Activated CD8-positive, alpha-beta T cell treated with anti-CD3 and anti-CD28 coated beads for 36 hours (primary cell): ENCODE results near the gene OR1F1. TPM values are rescaled to one million over a fixed set of nuclear protein-coding genes. Genes with fewer than 3 reads are reported as not detected.
"Not testable (repeated sequence)": the region's sequence is repeated elsewhere in the genome, so short reads cannot be mapped to it uniquely, and the experiment has no call there.

ENCODE experiments used
- ATAC-seq: fragments of 200-7000 bp; cut with Tn5 transposase; one replicate; pipeline ENCODE4 v1.10.0; 2021; ENCODE audit warnings: mild to moderate bottlenecking, moderate library complexity
- CTCF ChIA-PET: fragments of 350-600 bp; sonication (Branson Sonifier 250); formaldehyde crosslinking; loops from one replicate; lab custom pipeline; 2021; ENCODE audit warnings: antibody characterized with exemption; lab: Charles Lee
- POLR2A ChIA-PET: fragments of 350-600 bp; sonication (Branson Sonifier 250); formaldehyde crosslinking; loops from one replicate; lab custom pipeline; 2021; ENCODE audit warnings: antibody characterized with exemption; lab: Charles Lee
- DNase-seq: peaks from one replicate; pipeline ENCODE4 v3.0.0-alpha.2; 2020
- H3K27ac Mint-ChIP-seq: one replicate; pipeline ENCODE4 v1.8.0; 2021; ENCODE audit warnings: mild to moderate bottlenecking, mixed read lengths
- H3K27me3 Mint-ChIP-seq: one replicate; pipeline ENCODE4 v1.8.0; 2021; ENCODE audit warnings: mixed read lengths
- H3K36me3 Mint-ChIP-seq: one replicate; pipeline ENCODE4 v1.8.0; 2021; ENCODE audit warnings: low read depth, mixed read lengths
- H3K4me1 Mint-ChIP-seq: one replicate; pipeline ENCODE4 v1.8.0; 2021; ENCODE audit warnings: low read depth, mixed read lengths
- H3K4me3 Mint-ChIP-seq: one replicate; pipeline ENCODE4 v1.8.0; 2021; ENCODE audit warnings: mild to moderate bottlenecking, moderate library complexity, mixed read lengths
- H3K9me3 Mint-ChIP-seq: one replicate; pipeline ENCODE4 v1.8.0; 2021; ENCODE audit warnings: mixed read lengths
- CTCF ChIP-seq: fragments of 200-600 bp; IDR thresholded peaks from one replicate; pipeline ENCODE4 v1.8.0; 2022; ENCODE audit warnings: antibody characterized with exemption, mild to moderate bottlenecking
- intact Hi-C: fragments of 100-400 bp; cut with micrococcal nuclease; formaldehyde crosslinking; loops from one replicate; pipeline ENCODE4 v1.10.0; 2022
- total RNA-seq, 2 experiments: library from RNA; stranded (reverse); gene quantifications; one replicate each; pipeline ENCODE4 v1.2.3, GENCODE V29; 2021

OR1F1 gene
- total RNA-seq, 2 experiments from 2014 or later, result not detected

- H3K4me3 Mint-ChIP-seq, result no peak overlapping the region
- ATAC-seq (no peak), DNase-seq (no peak)
- H3K27me3 Mint-ChIP-seq, result peaks cover 44% of the 10 kb centered on the region
- H3K27ac Mint-ChIP-seq, result no peak overlapping the region
- H3K4me1 Mint-ChIP-seq, result peaks cover 6% of the 10 kb centered on the region
- intact Hi-C loops, result no loop called here
- no peaks in the 10 kb centered on the region for H3K9me3 Mint-ChIP-seq
- CTCF ChIA-PET, result no interaction called here
- peaks cover 2% of the 10 kb centered on the region for H3K36me3 Mint-ChIP-seq
- TF ChIP-seq CTCF, result no peak
- POLR2A ChIA-PET, result no interaction called here
Measured at GRCh38 chr16:3195975-3196374, 8.0 kb downstream of the OR1F1 start.

- H3K27ac Mint-ChIP-seq, H3K36me3 Mint-ChIP-seq, H3K4me1 Mint-ChIP-seq, H3K9me3 Mint-ChIP-seq, H3K4me3 Mint-ChIP-seq, DNase-seq, ATAC-seq, intact Hi-C loops: not testable (repeated sequence)
- POLR2A ChIA-PET, result interaction anchor here (0.7 kb wide), 1 partner anchor 302 kb away, joined by 4 read pairs; no protein-coding TSS in a partner anchor
- CTCF ChIA-PET, result interaction anchor here (0.8 kb wide), 1 partner anchor 237 kb away, joined by 3 read pairs; no protein-coding TSS in a partner anchor
- H3K27me3 Mint-ChIP-seq, result peaks cover 29% of the 10 kb centered on the region
Measured at GRCh38 chr16:3197694-3198333, 9.8 kb downstream of the OR1F1 start.

DNA sequence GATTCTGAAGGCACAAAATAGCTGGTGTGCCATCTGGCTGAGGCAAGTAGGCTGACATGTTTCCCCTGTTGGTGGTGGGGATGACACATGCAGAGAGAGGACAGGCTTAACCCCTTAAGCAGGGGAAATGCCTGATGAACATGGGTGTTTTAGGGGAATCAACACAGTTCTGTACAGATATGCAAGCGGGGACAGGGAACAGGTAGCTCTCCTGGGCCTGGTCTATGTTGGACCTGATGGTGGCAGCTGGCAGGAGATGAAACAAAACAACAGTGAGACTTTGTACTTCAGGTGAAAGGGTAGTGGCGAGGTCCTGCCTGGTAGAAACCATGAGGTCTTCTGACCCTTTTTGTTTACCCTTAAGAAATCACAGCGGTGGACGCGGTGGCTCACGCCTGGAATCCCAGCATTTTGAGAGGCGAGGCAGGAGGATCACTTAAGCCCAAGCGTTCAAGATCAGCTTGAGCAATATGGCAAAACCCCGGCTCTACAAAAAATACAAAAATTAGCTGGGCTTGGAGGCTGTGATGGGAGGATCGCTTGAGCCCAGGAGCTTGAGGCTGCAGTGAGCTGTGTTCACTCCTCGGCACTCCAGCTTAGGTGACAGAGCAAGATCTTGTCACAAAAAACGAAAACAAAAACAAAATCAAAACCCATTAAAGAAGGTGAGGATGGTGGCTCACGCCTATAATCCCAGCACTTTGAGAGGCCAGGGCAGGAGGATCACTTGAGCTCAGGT is 10.5 kb downstream of the OR1F1 start:
- no peak for TF ChIP-seq CTCF
- Mint-ChIP-seq H3K36me3 (no peaks in the 10 kb centered on the region), H3K27me3 (peaks cover 22% of the 10 kb centered on the region), H3K4me3 (no peak overlapping the region), H3K27ac (no peak overlapping the region), H3K9me3 (no peaks in the 10 kb centered on the region), H3K4me1 (no peaks in the 10 kb centered on the region)
- intact Hi-C loops, result no loop called here
- ChIA-PET POLR2A (no interaction called here), CTCF (interaction anchor here (0.8 to 1.4 kb wide), 2 partner anchors 140 to 236 kb away, joined by 3 read pairs; no protein-coding TSS in a partner anchor)
- ATAC-seq, result no peak
- no peak for DNase-seq

GRCh38 chr16:3202903-3203539 is 15.0 kb downstream of the OR1F1 start:
- H3K27ac Mint-ChIP-seq, result no peak overlapping the region
- peaks cover 7% of the 10 kb centered on the region for H3K9me3 Mint-ChIP-seq
- ATAC-seq, result no peak
- H3K4me3 Mint-ChIP-seq, result no peak overlapping the region
- H3K36me3 Mint-ChIP-seq, result peaks cover 2% of the 10 kb centered on the region
- CTCF ChIA-PET, result no interaction called here
- POLR2A ChIA-PET, result interaction anchor here (1.4 to 1.5 kb wide), 2 partner anchors 14 to 63 kb away, joined by 3 to 4 read pairs; no protein-coding TSS in a partner anchor
- TF ChIP-seq CTCF, result no peak
- no peaks in the 10 kb centered on the region for H3K4me1 Mint-ChIP-seq
- intact Hi-C loops, result no loop called here
- DNase-seq, result no peak
- peaks cover 5% of the 10 kb centered on the region for H3K27me3 Mint-ChIP-seq

GRCh38 chr16:3205939-3206338 is 17.9 kb downstream of the OR1F1 start:
- intact Hi-C loops, ATAC-seq, H3K36me3 Mint-ChIP-seq: not testable (repeated sequence)

More at GRCh38 chr16:3205939-3206338, 17.9 kb downstream of the OR1F1 start:
- not testable (repeated sequence) for H3K27me3 Mint-ChIP-seq, H3K4me1 Mint-ChIP-seq, H3K4me3 Mint-ChIP-seq, H3K27ac Mint-ChIP-seq, DNase-seq, H3K9me3 Mint-ChIP-seq
- CTCF ChIA-PET, result interaction anchor here (1.0 kb wide), 1 partner anchor 34 kb away, joined by 3 read pairs; no protein-coding TSS in a partner anchor
- POLR2A ChIA-PET, result interaction anchor here (1.2 kb wide), 1 partner anchor 111 kb away, joined by 3 read pairs; no protein-coding TSS in a partner anchor
